UCSD-AML1 (cell line): ENCODE measurements around the gene IL21.
"Not testable (repeated sequence)": the region's sequence is repeated elsewhere in the genome, so short reads cannot be mapped to it uniquely, and the experiment has no call there.

Source experiments
- DNase-seq: peaks from one replicate; lab custom pipeline; 2025; ENCODE audit not compliant: unreplicated experiment; lab: John Stamatoyannopoulos, UW

The IL21 gene

DNA sequence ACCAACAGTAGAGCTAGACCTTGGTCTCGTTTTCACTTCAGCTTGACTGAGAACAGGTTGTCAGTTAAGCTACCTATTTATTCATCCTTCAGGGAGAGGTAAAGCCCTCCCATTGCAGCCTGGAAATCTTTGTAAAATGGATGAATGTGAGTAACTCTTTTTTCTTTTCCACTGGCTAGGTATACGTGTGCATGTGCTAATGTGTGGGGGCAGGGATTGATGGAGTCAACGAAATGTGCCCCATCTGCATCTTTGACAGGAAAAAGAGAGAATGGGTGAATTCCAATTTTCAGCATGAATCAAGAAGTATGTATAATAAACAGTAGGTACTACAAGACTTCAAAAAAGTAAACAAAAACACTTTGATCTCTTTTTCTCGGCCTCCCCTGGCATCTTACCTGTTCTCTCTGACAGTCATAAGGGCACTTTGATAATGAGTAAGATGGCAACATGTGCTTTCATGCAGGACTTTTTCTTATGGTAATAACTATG lies at the start of gene IL21:
Gene IL21, minus strand, starts transcription at position 51 of the 492 bp plus-strand sequence. CDS start 55 bp downstream, outside the sequence.
- no peak for DNase-seq

GRCh38 chr4:122669911-122670738 lies 49.3 kb upstream of the IL21 start:
- no peak for DNase-seq

- DNase-seq: no peak
Measured at GRCh38 chr4:122668241-122668640, 47.4 kb upstream of the IL21 start.

GRCh38 chr4:122666527-122667245 lies 45.8 kb upstream of the IL21 start:
- DNase-seq: no peak

GRCh38 chr4:122665161-122665929 lies 44.5 kb upstream of the IL21 start:
- no peak for DNase-seq

- DNase-seq: no peak
Measured at GRCh38 chr4:122663814-122664610, 43.1 kb upstream of the IL21 start.

DNA sequence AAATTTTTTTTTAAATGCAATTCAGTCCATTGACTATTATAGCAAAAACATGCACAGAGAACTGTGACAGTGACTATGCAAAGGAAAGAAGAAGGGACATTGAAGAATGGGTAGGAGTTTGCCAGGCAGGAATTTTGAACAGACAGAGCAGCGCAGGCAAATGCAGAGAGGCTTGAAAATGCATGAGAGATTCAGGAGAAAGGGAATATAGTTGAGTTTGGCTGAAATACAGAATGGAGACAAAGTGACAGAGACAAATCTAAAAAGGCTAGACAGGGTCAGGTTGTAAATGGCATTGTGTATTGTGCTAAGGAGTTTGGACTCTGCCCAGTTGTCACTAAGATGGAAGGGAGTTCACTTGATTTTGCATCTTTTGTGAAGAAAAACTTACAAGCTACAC lies 42.4 kb upstream of the IL21 start:
- no peak for DNase-seq

DNA sequence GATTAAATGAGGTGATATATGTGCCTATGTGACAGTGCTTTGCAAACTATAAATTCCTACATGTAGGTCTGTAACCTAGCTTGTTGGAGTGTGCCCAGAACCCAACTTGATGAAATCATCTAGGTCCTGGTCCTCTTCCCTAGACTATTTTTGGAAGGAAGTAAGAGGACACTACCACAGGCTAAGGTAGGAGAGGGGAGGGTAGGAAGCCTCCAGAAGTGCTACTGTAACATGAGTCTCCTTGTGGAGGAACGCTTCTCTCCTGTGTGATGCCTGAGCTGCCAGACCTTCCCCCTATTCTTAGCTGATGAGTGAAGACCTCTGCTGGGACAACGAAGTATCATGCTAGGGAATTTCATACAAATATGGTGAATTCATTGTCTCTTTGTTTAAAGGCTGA lies 41.8 kb upstream of the IL21 start:
- DNase-seq: no peak

DNA sequence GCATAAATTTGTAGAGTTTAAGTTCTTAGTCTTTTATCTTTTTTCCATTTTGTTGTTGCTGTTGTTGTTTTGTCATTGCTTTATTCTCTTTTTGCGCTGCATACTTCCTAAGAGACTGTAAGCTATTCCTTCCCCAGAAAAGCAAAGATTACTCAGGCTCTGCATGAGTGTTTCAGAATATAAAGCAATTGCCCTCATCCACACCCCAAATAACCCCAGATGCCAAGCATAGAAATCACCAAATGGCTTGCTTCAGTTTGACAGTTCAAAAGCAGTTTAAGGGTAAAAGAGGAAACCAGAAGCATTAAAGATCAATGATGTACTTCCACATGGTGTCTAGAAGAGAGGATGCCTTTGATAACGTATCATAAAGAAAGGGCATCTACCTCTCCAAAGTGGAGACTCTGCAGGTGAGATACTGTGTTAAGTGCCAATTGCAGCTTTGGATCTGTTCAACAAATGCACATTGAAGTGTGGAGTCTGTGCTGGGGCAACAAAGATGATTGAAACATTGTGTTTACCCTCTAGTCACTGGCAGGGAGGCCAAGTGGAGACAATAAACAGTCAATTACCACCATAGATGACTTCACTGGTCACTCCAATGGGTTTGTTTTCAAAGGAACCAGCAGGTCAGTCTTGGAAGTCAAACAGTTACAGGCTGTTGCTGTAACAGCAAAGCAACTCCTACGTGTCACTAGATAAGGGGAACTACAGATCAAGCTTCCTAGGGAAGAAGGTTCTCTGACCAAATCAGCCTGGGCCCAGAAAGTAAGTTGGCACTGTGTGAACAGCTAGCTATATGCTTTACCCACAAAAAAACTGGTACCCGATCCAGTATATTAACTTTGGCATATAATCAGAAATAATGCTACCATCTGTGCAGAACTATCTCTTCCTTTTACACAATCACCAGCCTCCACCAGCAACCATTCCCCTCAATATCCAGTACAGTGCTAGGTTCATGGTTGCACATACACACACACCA lies 40.6 kb upstream of the IL21 start:
- peak; percentile 19 for DNase-seq

DNA sequence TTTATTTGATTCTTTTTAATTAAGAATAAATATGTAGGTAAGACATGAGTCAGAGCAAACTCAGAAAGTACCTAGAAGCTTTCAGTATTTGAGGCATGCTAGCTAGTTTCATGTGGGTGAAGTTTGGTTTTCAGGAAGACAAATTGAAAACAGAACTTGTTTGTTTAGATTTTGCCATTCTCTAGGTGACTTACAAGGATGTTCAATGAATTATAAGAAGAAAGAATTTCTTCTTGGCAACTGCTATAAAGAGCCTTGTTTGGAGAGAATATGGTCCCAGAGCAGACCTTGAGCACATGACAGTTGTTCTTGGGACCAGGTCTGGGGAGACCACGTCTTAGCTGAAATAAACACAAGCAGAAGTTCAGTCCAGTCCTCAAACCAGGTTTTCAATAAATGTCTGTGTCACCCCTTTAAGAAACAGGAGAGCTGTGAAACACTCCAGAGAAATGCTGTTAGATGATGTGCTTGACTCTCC lies 38.0 kb upstream of the IL21 start:
- DNase-seq: no peak

DNA sequence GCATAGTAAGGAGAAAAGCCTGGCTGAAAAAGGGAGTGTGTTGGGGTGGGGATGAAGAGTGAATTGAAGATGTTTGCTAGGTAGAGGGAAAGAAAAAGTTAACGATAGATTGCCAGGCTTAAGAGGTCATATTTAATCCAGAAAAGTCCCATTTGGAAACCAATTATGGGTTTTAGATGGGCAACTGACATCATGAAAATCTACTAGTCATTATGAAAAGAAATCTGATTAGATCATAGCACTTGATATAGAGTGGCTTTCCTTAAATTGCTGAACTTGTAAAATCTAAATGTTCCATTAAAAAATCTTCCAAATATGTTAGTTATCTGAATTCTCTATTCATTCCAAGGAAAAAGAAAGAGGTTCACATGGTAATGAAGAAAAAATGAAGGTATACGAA lies 37.5 kb upstream of the IL21 start:
- no peak for DNase-seq

GRCh38 chr4:122657553-122657952 lies 36.7 kb upstream of the IL21 start:
- no peak for DNase-seq

GRCh38 chr4:122656583-122656982 lies 35.7 kb upstream of the IL21 start:
- DNase-seq: not testable (repeated sequence)

DNA sequence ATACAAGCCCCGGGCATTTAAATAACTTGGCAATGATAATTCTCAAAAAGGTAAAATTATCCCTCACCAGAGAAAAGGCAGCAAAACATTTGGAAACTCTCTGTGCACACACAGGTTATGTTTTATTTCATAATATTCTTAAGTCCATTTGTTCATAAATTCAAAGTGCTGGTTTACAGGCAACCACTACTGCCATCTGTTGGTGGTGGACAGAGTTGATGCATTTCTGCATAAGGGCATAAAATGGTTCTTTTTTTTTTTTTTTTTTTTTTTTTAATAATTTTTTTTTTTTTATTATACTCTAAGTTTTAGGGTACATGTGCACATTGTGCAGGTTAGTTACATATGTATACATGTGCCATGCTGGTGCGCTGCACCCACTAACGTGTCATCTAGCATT lies 31.5 kb upstream of the IL21 start:
- DNase-seq: peak; percentile 23

- no peak for DNase-seq
Measured at GRCh38 chr4:122650148-122650547, 29.3 kb upstream of the IL21 start.

GRCh38 chr4:122647656-122648055 lies 26.8 kb upstream of the IL21 start:
- DNase-seq: no peak

DNA sequence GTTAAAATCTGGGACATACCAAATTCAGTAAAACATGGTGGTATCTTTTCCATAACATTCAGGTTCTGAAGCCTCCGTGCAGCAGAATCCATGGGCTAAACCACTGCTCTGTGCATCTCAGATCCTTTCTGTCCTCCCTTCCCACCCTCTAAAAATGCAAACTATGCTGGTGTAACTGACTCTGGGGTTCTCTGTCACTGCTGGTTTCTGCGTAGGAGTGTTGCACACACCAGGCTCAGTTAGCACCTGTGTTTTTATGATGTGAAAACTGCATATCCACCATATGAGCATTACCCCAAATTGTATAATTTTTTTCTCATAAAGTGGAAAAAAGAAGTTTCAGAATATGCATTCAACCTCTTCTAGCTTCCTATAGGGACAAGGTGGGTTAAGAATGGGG lies 22.4 kb upstream of the IL21 start:
- no peak for DNase-seq

GRCh38 chr4:122639181-122639580 lies 18.3 kb upstream of the IL21 start:
- DNase-seq: peak; percentile 46

- peak; percentile 23 for DNase-seq
Measured at GRCh38 chr4:122636697-122637096, 15.8 kb upstream of the IL21 start.
